SIG-M5 treated with dmso at 0.1 percent for 504 hours (cell line): ENCODE measurements around the gene IFT27.
"Not testable (repeated sequence)": the region's sequence is repeated elsewhere in the genome, so short reads cannot be mapped to it uniquely, and the experiment has no call there.

ENCODE experiments used
- DNase-seq: peaks from one replicate; lab custom pipeline; 2025; ENCODE audit not compliant: unreplicated experiment; lab: John Stamatoyannopoulos, UW

Gene IFT27

GRCh38 chr22:36744413-36744765 lies 31.5 kb downstream of the IFT27 start:
- no peak for DNase-seq

- no peak for DNase-seq
Observed at GRCh38 chr22:36743591-36744412, 32.1 kb downstream of the IFT27 start.

GRCh38 chr22:36743011-36743410 lies 32.9 kb downstream of the IFT27 start:
- no peak for DNase-seq

- no peak for DNase-seq
Observed at GRCh38 chr22:36741968-36742367, 34.0 kb downstream of the IFT27 start.

GRCh38 chr22:36741204-36741793 lies 34.6 kb downstream of the IFT27 start:
- DNase-seq = no peak

- DNase-seq = no peak
Observed at GRCh38 chr22:36740716-36741115, 35.2 kb downstream of the IFT27 start.

- no peak for DNase-seq
Observed at GRCh38 chr22:36739185-36739584, 36.7 kb downstream of the IFT27 start.

GRCh38 chr22:36738416-36739020 lies 37.4 kb downstream of the IFT27 start:
- no peak for DNase-seq

- peak; percentile 68 for DNase-seq
Observed at GRCh38 chr22:36737776-36738175, 38.1 kb downstream of the IFT27 start.

- DNase-seq = no peak
Observed at GRCh38 chr22:36736701-36737320, 39.1 kb downstream of the IFT27 start.

GRCh38 chr22:36734171-36735058 lies 41.5 kb downstream of the IFT27 start:
- DNase-seq = no peak

- no peak for DNase-seq
Observed at GRCh38 chr22:36733271-36733670, 42.6 kb downstream of the IFT27 start.

GRCh38 chr22:36732609-36733008 lies 43.3 kb downstream of the IFT27 start:
- no peak for DNase-seq

- DNase-seq = no peak
Observed at GRCh38 chr22:36731916-36732315, 44.0 kb downstream of the IFT27 start.

GRCh38 chr22:36731321-36731720 lies 44.6 kb downstream of the IFT27 start:
- not testable (repeated sequence) for DNase-seq

- no peak for DNase-seq
Observed at GRCh38 chr22:36730176-36730858, 45.6 kb downstream of the IFT27 start.

GRCh38 chr22:36729321-36729720 lies 46.6 kb downstream of the IFT27 start:
- DNase-seq = no peak

- no peak for DNase-seq
Observed at GRCh38 chr22:36728505-36728904, 47.4 kb downstream of the IFT27 start.

GRCh38 chr22:36727927-36728488 lies 47.9 kb downstream of the IFT27 start:
- DNase-seq = no peak

- no peak for DNase-seq
Observed at GRCh38 chr22:36727110-36727509, 48.8 kb downstream of the IFT27 start.
